ENCODE results near the gene LARP7. TPM values are rescaled to one million over a fixed set of nuclear protein-coding genes. Genes with fewer than 3 reads are reported as not detected.
A peak's percentile ranks its signal among the peaks of the same experiment; 100 is the strongest.

Gene LARP7
- total RNA-seq, 1 donor from 2014 or later = 154 TPM

GRCh38 chr4:112668131-112668530, 31.2 kb downstream of the LARP7 start:
- Mint-ChIP-seq H3K9me3 (no peaks in the 10 kb centered on the region), H3K27me3 (ENCODE audit: insufficient read depth, low read depth) (peaks cover 2% of the 10 kb centered on the region), H3K4me3 (no peak overlapping the region), H3K4me1 (no peaks in the 10 kb centered on the region), H3K36me3 (no peaks in the 10 kb centered on the region), H3K27ac (no peak overlapping the region)
- Histone ChIP-seq H4K20me1 (ENCODE audit: low read depth) (no peaks in the 10 kb centered on the region), H3K9me3 (ENCODE audit: low read depth) (no peaks in the 10 kb centered on the region), H3K9ac (no peak overlapping the region), H3K27ac (peak overlapping the region; percentile 60), H2AFZ (replicated peaks) (no peak overlapping the region), H3K4me3 (no peak overlapping the region), H3F3A (ENCODE audit: low read depth) (peaks cover 39% of the 10 kb centered on the region), H3K36me3 (no peaks in the 10 kb centered on the region), H3K4me1 (peaks cover 16% of the 10 kb centered on the region), H3K4me2 (peak overlapping the region; percentile 58), H3K79me2 (ENCODE audit: low read depth) (no peaks in the 10 kb centered on the region), H3K27me3 (no peaks in the 10 kb centered on the region)
- TF ChIP-seq CTCF (IDR thresholded peaks at IDR 0.05) (no peak), EZH2phosphoT487 (IDR thresholded peaks at IDR 0.05) (peak; percentile 67), EZH2 (IDR thresholded peaks at IDR 0.05) (no peak)
- DNase-seq (ENCODE audit: low spot score) = peak; percentile 71

- peaks cover 34% of the 10 kb centered on the region for H3F3A ChIP-seq (ENCODE audit: low read depth)
- H3K79me2 ChIP-seq (ENCODE audit: low read depth) = no peaks in the 10 kb centered on the region
- Mint-ChIP-seq H3K27ac (no peak overlapping the region), H3K4me3 (no peak overlapping the region), H3K36me3 (no peaks in the 10 kb centered on the region), H3K27me3 (ENCODE audit: insufficient read depth, low read depth) (no peaks in the 10 kb centered on the region), H3K9me3 (no peaks in the 10 kb centered on the region), H3K4me1 (no peaks in the 10 kb centered on the region)
- no peak overlapping the region for H3K9ac ChIP-seq
- no peaks in the 10 kb centered on the region for H3K9me3 ChIP-seq (ENCODE audit: low read depth)
- H3K4me2 ChIP-seq = no peak overlapping the region
- no peak overlapping the region for H3K4me3 ChIP-seq
- DNase-seq (ENCODE audit: low spot score) = no peak
- peaks cover 15% of the 10 kb centered on the region for H3K4me1 ChIP-seq
- no peak overlapping the region for H2AFZ ChIP-seq (replicated peaks)
- no peaks in the 10 kb centered on the region for H3K27me3 ChIP-seq
- no peak overlapping the region for H3K27ac ChIP-seq
- no peaks in the 10 kb centered on the region for H4K20me1 ChIP-seq (ENCODE audit: low read depth)
- no peaks in the 10 kb centered on the region for H3K36me3 ChIP-seq
- TF ChIP-seq CTCF (IDR thresholded peaks at IDR 0.05) (no peak), EZH2phosphoT487 (IDR thresholded peaks at IDR 0.05) (no peak), EZH2 (IDR thresholded peaks at IDR 0.05) (no peak)
Observed at GRCh38 chr4:112673076-112673475, 36.1 kb downstream of the LARP7 start.

GRCh38 chr4:112673686-112674085, 36.7 kb downstream of the LARP7 start:
- H4K20me1 ChIP-seq (ENCODE audit: low read depth) = no peaks in the 10 kb centered on the region
- TF ChIP-seq CTCF (IDR thresholded peaks at IDR 0.05) (no peak), EZH2 (IDR thresholded peaks at IDR 0.05) (no peak), EZH2phosphoT487 (IDR thresholded peaks at IDR 0.05) (no peak)
- no peaks in the 10 kb centered on the region for H3K36me3 ChIP-seq
- peaks cover 30% of the 10 kb centered on the region for H3F3A ChIP-seq (ENCODE audit: low read depth)
- H3K4me2 ChIP-seq = no peak overlapping the region
- peak overlapping the region; percentile 42 for H2AFZ ChIP-seq (replicated peaks)
- H3K27me3 ChIP-seq = no peaks in the 10 kb centered on the region
- no peaks in the 10 kb centered on the region for H3K9me3 Mint-ChIP-seq
- no peaks in the 10 kb centered on the region for H3K27me3 Mint-ChIP-seq (ENCODE audit: insufficient read depth, low read depth)
- H3K9me3 ChIP-seq (ENCODE audit: low read depth) = no peaks in the 10 kb centered on the region
- no peak for DNase-seq (ENCODE audit: low spot score)
- H3K4me3 Mint-ChIP-seq = no peak overlapping the region
- H3K4me3 ChIP-seq = no peak overlapping the region
- no peaks in the 10 kb centered on the region for H3K79me2 ChIP-seq (ENCODE audit: low read depth)
- H3K4me1 ChIP-seq = peaks cover 9% of the 10 kb centered on the region
- no peak overlapping the region for H3K27ac ChIP-seq
- H3K4me1 Mint-ChIP-seq = no peaks in the 10 kb centered on the region
- no peak overlapping the region for H3K9ac ChIP-seq
- H3K36me3 Mint-ChIP-seq = no peaks in the 10 kb centered on the region
- H3K27ac Mint-ChIP-seq = no peak overlapping the region
